IMR-90 (cell line): ENCODE measurements around the gene THEM5. TPM values are rescaled to one million over a fixed set of nuclear protein-coding genes. Genes with fewer than 3 reads are reported as not detected.

Experiments
- ATAC-seq: fragments of 200-7000 bp; cut with Tn5 transposase; 2 replicates; pipeline ENCODE4 v1.9.1; 2020; ENCODE audit warnings: low read depth, mild to moderate bottlenecking, moderate library complexity
- BruUV-seq: library from RNA; stranded (reverse); fragments of 400-500 nt; replicated peaks from 2 replicates; lab custom pipeline; 2021; lab: Mats Ljungman, UMichigan
- CTCF ChIA-PET: fragments of 300-600 bp; formaldehyde crosslinking; extraction: SDS; loops from one replicate; lab custom pipeline; 2021; ENCODE audit warnings: antibody characterized with exemption; lab: Yijun Ruan, JAX
- POLR2A ChIA-PET: fragments of 300-600 bp; sonication (Branson Sonifier 250); formaldehyde crosslinking; loops from one replicate; lab custom pipeline; 2022; ENCODE audit warnings: antibody characterized with exemption; ENCODE audit not compliant: unreplicated experiment; lab: Charles Lee
- DNase-seq: peaks from one replicate; pipeline ENCODE4 v3.0.0; 2013
- H2AFZ ChIP-seq: replicated peaks from 2 replicates; pipeline ENCODE3; 2013; ENCODE audit warnings: low read length, mild to moderate bottlenecking; ENCODE audit not compliant: poor library complexity
- H2AK5ac ChIP-seq: 2 replicates; pipeline ENCODE4 v1.6.1; 2013; ENCODE audit warnings: low read depth, low read length, inconsistent platforms
- H2AK9ac ChIP-seq: replicated peaks from 2 replicates; pipeline ENCODE3; 2013; ENCODE audit warnings: mild to moderate bottlenecking, low read depth, low read length, moderate library complexity; ENCODE audit not compliant: poor library complexity
- H2BK120ac ChIP-seq: 2 replicates; pipeline ENCODE4 v1.6.1; 2013; ENCODE audit warnings: low read depth, low read length, inconsistent platforms
- H2BK15ac ChIP-seq: 3 replicates; pipeline ENCODE4 v1.6.1; 2013; ENCODE audit warnings: low read depth, low read length, inconsistent platforms
- H2BK20ac ChIP-seq: 2 replicates; pipeline ENCODE4 v1.6.1; 2013; ENCODE audit warnings: low read depth, mild to moderate bottlenecking, inconsistent platforms, low read length, moderate library complexity
- H2BK5ac ChIP-seq: 2 replicates; pipeline ENCODE4 v1.6.1; 2013; ENCODE audit warnings: mild to moderate bottlenecking, low read depth, low read length, inconsistent platforms; ENCODE audit not compliant: poor library complexity, severe bottlenecking
- H3K14ac ChIP-seq: replicated peaks from 2 replicates; pipeline ENCODE4 v1.6.1; 2013; ENCODE audit warnings: low read depth, low read length, inconsistent platforms
- H3K18ac ChIP-seq: 2 replicates; pipeline ENCODE4 v1.6.1; 2013; ENCODE audit warnings: low read depth, low read length, control low read depth
- H3K23ac ChIP-seq: 2 replicates; pipeline ENCODE4 v1.6.1; 2013; ENCODE audit warnings: low read depth, low read length, inconsistent platforms
- H3K27ac ChIP-seq: 2 replicates; pipeline ENCODE4 v1.5.1; 2013; ENCODE audit warnings: mild to moderate bottlenecking, control low read depth, low read length; ENCODE audit not compliant: insufficient read depth
- H3K27me3 ChIP-seq: 2 replicates; pipeline ENCODE4 v1.6.1; 2013; ENCODE audit warnings: low read length; ENCODE audit not compliant: control insufficient read depth, insufficient read depth
- H3K36me3 ChIP-seq: 2 replicates; pipeline ENCODE4 v1.6.1; 2013; ENCODE audit warnings: low read length, mixed read lengths; ENCODE audit not compliant: control insufficient read depth, insufficient read depth
- H3K4ac ChIP-seq: 2 replicates; pipeline ENCODE4 v1.6.1; 2013; ENCODE audit warnings: low read depth, low read length, inconsistent platforms
- H3K4me1 ChIP-seq: 2 replicates; pipeline ENCODE4 v1.6.1; 2013; ENCODE audit warnings: low read length, mixed read lengths; ENCODE audit not compliant: control insufficient read depth, insufficient read depth
- H3K4me2 ChIP-seq: 2 replicates; pipeline ENCODE4 v1.6.1; 2013; ENCODE audit warnings: low read depth, mild to moderate bottlenecking, control low read depth, low read length, moderate library complexity
- H3K4me3 ChIP-seq: 2 replicates; pipeline ENCODE4 v1.5.1; 2013; ENCODE audit warnings: low read depth, mild to moderate bottlenecking, control low read depth, low read length, moderate library complexity; ENCODE audit not compliant: insufficient read depth
- H3K56ac ChIP-seq: 2 replicates; pipeline ENCODE4 v1.6.1; 2013; ENCODE audit warnings: low read length, inconsistent platforms; ENCODE audit not compliant: insufficient read depth; ENCODE audit errors: extremely low read depth
- H3K79me1 ChIP-seq, 2 experiments: 2 replicates each; pipeline ENCODE4 v1.6.1; 2013; ENCODE audit warnings: low read length in 2 of 2, inconsistent platforms in 1 of 2, low read depth in 1 of 2
- H3K9ac ChIP-seq: 2 replicates; pipeline ENCODE4 v1.6.1; 2013; ENCODE audit warnings: low read depth, low read length, control low read depth
- H3K9me1 ChIP-seq: 2 replicates; pipeline ENCODE4 v1.6.1; 2013; ENCODE audit warnings: low read length, inconsistent platforms; ENCODE audit not compliant: insufficient read depth
- H3K9me3 ChIP-seq: 2 replicates; pipeline ENCODE4 v1.6.1; 2013; ENCODE audit warnings: low read length; ENCODE audit not compliant: control insufficient read depth, insufficient read depth
- H4K20me1 ChIP-seq: 2 replicates; pipeline ENCODE4 v1.6.1; 2013; ENCODE audit warnings: low read length, inconsistent platforms; ENCODE audit not compliant: insufficient read depth
- H4K5ac ChIP-seq: 2 replicates; pipeline ENCODE4 v1.6.1; 2013; ENCODE audit warnings: mild to moderate bottlenecking, low read depth, low read length, control low read depth
- H4K8ac ChIP-seq, 2 experiments: 2 replicates each; pipeline ENCODE4 v1.6.1; 2013; ENCODE audit warnings: low read depth in 2 of 2, low read length in 2 of 2, control low read depth in 1 of 2, inconsistent platforms in 1 of 2
- H4K91ac ChIP-seq: 2 replicates; pipeline ENCODE4 v1.6.1; 2013; ENCODE audit warnings: low read depth, low read length, inconsistent platforms; ENCODE audit not compliant: insufficient read depth
- BHLHE40 ChIP-seq: fragments of 150-350 bp; IDR thresholded peaks from 2 replicates; pipeline ENCODE4 v1.6.1; 2016; ENCODE audit warnings: mild to moderate bottlenecking, low read depth, low read length
- CEBPB ChIP-seq: IDR thresholded peaks from 2 replicates; pipeline ENCODE4 v1.6.1; 2012; ENCODE audit warnings: low read depth, low read length, improper control_type of control experiment
- CHD1 ChIP-seq: IDR thresholded peaks from 2 replicates; pipeline ENCODE4 v1.6.1; 2012; ENCODE audit warnings: low read depth, low read length, improper control_type of control experiment
- CTCF ChIP-seq: conservative IDR thresholded peaks from 2 replicates; pipeline ENCODE4 v1.5.1; 2012; ENCODE audit warnings: mild to moderate bottlenecking, low read depth, low read length, improper control_type of control experiment
- ELK1 ChIP-seq: fragments of 150-350 bp; IDR thresholded peaks from 2 replicates; pipeline ENCODE4 v1.6.1; 2016; ENCODE audit warnings: low read depth, mild to moderate bottlenecking, low read length, moderate library complexity, borderline replicate concordance
- FOS ChIP-seq: fragments of 150-350 bp; IDR thresholded peaks from 2 replicates; pipeline ENCODE4 v1.6.1; 2016; ENCODE audit warnings: low read depth, low read length
- MAFK ChIP-seq: IDR thresholded peaks from 2 replicates; pipeline ENCODE4 v1.6.1; 2012; ENCODE audit warnings: low read depth, low read length, improper control_type of control experiment
- MAZ ChIP-seq: IDR thresholded peaks from 2 replicates; pipeline ENCODE4 v1.6.1; 2012; ENCODE audit warnings: low read depth, mild to moderate bottlenecking, low read length, improper control_type of control experiment, moderate library complexity, borderline replicate concordance
- MXI1 ChIP-seq: IDR thresholded peaks from 2 replicates; pipeline ENCODE4 v1.6.1; 2012; ENCODE audit warnings: low read depth, mild to moderate bottlenecking, low read length, moderate library complexity, borderline replicate concordance
- POLR2A ChIP-seq: IDR thresholded peaks from 2 replicates; pipeline ENCODE4 v1.6.1; 2012; ENCODE audit warnings: mild to moderate bottlenecking, low read depth, low read length
- RCOR1 ChIP-seq: IDR thresholded peaks from 2 replicates; pipeline ENCODE4 v1.6.1; 2012; ENCODE audit warnings: mild to moderate bottlenecking, low read length, improper control_type of control experiment; ENCODE audit not compliant: insufficient replicate concordance
- RFX5 ChIP-seq: IDR thresholded peaks from 2 replicates; pipeline ENCODE4 v1.8.0; 2012; ENCODE audit warnings: low read depth, mild to moderate bottlenecking, low read length, moderate library complexity
- SMC3 ChIP-seq: fragments of 150-350 bp; IDR thresholded peaks from 2 replicates; pipeline ENCODE4 v1.6.1; 2016; ENCODE audit warnings: low read depth, mild to moderate bottlenecking, antibody characterized with exemption, low read length, moderate library complexity
- USF2 ChIP-seq: fragments of 150-350 bp; IDR thresholded peaks from 2 replicates; pipeline ENCODE4 v1.6.1; 2017; ENCODE audit warnings: mild to moderate bottlenecking, antibody characterized with exemption, low read length, low read depth
- WGBS, 2 experiments: methylation state at CpG; one replicate each; pipeline versions ENCODE4 v1.1.5 to v1.1.7; 2013; ENCODE audit warnings: missing lambda C conversion rate in 2 of 2; ENCODE audit not compliant: insufficient read length in 1 of 2; ENCODE audit errors: extremely low coverage in 2 of 2; 5-methylcytosine and 5-hydroxymethylcytosine counted together
- dilution Hi-C: fragments of 300-500 bp; cut with HindIII; formaldehyde crosslinking; loops from one replicate; pipeline ENCODE4 v1.14.3; 2018; ENCODE audit warnings: low sequenced_read_pairs; ENCODE audit not compliant: unreplicated experiment
- in situ Hi-C: fragments of 300-500 bp; cut with MboI; formaldehyde crosslinking; loops from 3 replicates; pipeline ENCODE4 v1.14.3; 2019; ENCODE audit warnings: low sequenced_read_pairs, inconsistent platforms, mixed read lengths
- intact Hi-C: fragments of 100-400 bp; cut with micrococcal nuclease; formaldehyde crosslinking; loops from 2 replicates; pipeline ENCODE4 v1.10.0; 2022
- polyA plus RNA-seq, 3 experiments: library from polyadenylated mRNA; depleted of rRNA; stranded (reverse); fragments of >200 nt; gene quantifications; 2 replicates each; pipeline ENCODE4 v1.2.3, GENCODE V29; 2012; ENCODE audit warnings: low replicate concordance in 1 of 3
- total RNA-seq: library from RNA; depleted of rRNA; stranded (reverse); fragments of >200 nt; gene quantifications from 2 replicates; pipeline ENCODE4 v1.2.3, GENCODE V29; 2012

Gene THEM5
- total and polyA plus RNA-seq, 2 of the 4 experiments (the other 2 are of a cell fraction): not detected

GRCh38 chr1:151897991-151898431 is 44.5 kb upstream of the THEM5 start:
- H2BK20ac ChIP-seq: no peak overlapping the region
- WGBS, 2 experiments: no CpG with 5 or more reads among the region's 10 CpGs
- POLR2A ChIA-PET: no interaction called here

More at GRCh38 chr1:151897991-151898431, 44.5 kb upstream of the THEM5 start:
- H3K9me3 ChIP-seq: peaks cover 3% of the 10 kb centered on the region
- peaks cover 2% of the 10 kb centered on the region for H3K4me1 ChIP-seq
- H3K27ac ChIP-seq: no peak overlapping the region
- H3K27me3 ChIP-seq: no peaks in the 10 kb centered on the region
- H3K9me1 ChIP-seq: peaks cover 2% of the 10 kb centered on the region; the same call in 1 of the 2 replicates
- no peak overlapping the region for H3K14ac ChIP-seq
- H3K36me3 ChIP-seq: peaks cover 3% of the 10 kb centered on the region; the same call in 1 of the 2 replicates
- in situ Hi-C loops (no loop called here), dilution Hi-C loops (loop anchor here (25.0 kb wide), 1 partner anchor 111 kb away; the partner anchor contains the start of gene TDRKH), intact Hi-C loops (no loop called here)
- H3K18ac ChIP-seq: no peak overlapping the region
- H2BK5ac ChIP-seq: no peak overlapping the region
- no peaks in the 10 kb centered on the region; the same call in 1 of the 2 replicates for H4K20me1 ChIP-seq
- peaks cover 0 to 11% of the 10 kb centered on the region in 2 experiments; a peak in 3 of 4 replicates for H3K79me1 ChIP-seq
- H2AFZ ChIP-seq: no peak overlapping the region
- no peak overlapping the region for H2AK9ac ChIP-seq
- no peak overlapping the region for H2BK120ac ChIP-seq
- H3K23ac ChIP-seq: no peak overlapping the region
- CTCF ChIA-PET: interaction anchor here (1.5 kb wide), 1 partner anchor 10 kb away, joined by 6 read pairs; no protein-coding TSS in a partner anchor
- H3K56ac ChIP-seq: no peak overlapping the region
- H3K4me3 ChIP-seq: no peak overlapping the region
- H4K91ac ChIP-seq: no peak overlapping the region
- BruUV-seq: no TSS peak
- no peak overlapping the region for H2AK5ac ChIP-seq
- no peak for DNase-seq
- H3K4me2 ChIP-seq: no peak overlapping the region
- H3K9ac ChIP-seq: no peak overlapping the region
- no peak overlapping the region for H4K5ac ChIP-seq
- TF ChIP-seq RCOR1: no peak
- TF ChIP-seq ELK1: no peak
- no peak for TF ChIP-seq SMC3
- no peak for TF ChIP-seq MAFK
- no peak for TF ChIP-seq MAZ
- no peak for TF ChIP-seq FOS
- TF ChIP-seq POLR2A: no peak
- TF ChIP-seq CTCF: no peak
- TF ChIP-seq BHLHE40: no peak
- no peak for TF ChIP-seq CHD1
- no peak for TF ChIP-seq CEBPB
- no peak for TF ChIP-seq MXI1
- no peak for TF ChIP-seq RFX5
- TF ChIP-seq USF2: no peak
- no peak overlapping the region for H2BK15ac ChIP-seq
- no peak overlapping the region for H4K8ac ChIP-seq
- H3K4ac ChIP-seq: no peak overlapping the region
- ATAC-seq: no peak
